Ishikawa (cell line): ENCODE measurements around the gene CUL2.

Source experiments
- CEBPB ChIP-seq: IDR thresholded peaks from 2 replicates; pipeline ENCODE4 v1.6.1; 2012
- CREB1 ChIP-seq: IDR thresholded peaks from 2 replicates; pipeline ENCODE4 v1.6.1; 2012; ENCODE audit warnings: low read depth
- EGR1 ChIP-seq: IDR thresholded peaks from 2 replicates; pipeline ENCODE4 v1.6.1; 2012
- EP300 ChIP-seq: IDR thresholded peaks from 2 replicates; pipeline ENCODE4 v1.6.1; 2012; ENCODE audit warnings: borderline replicate concordance
- FOXM1 ChIP-seq: IDR thresholded peaks from 2 replicates; pipeline ENCODE4 v1.6.1; 2012; ENCODE audit warnings: low read depth, borderline replicate concordance
- NFIC ChIP-seq: IDR thresholded peaks from 2 replicates; pipeline ENCODE4 v1.6.1; 2012
- RAD21 ChIP-seq: IDR thresholded peaks from 2 replicates; pipeline ENCODE4 v1.6.1; 2012; ENCODE audit warnings: low read depth
- TAF1 ChIP-seq: IDR thresholded peaks from 2 replicates; pipeline ENCODE4 v1.6.1; 2012; ENCODE audit warnings: low read depth, mild to moderate bottlenecking
- TCF12 ChIP-seq: IDR thresholded peaks from 2 replicates; pipeline ENCODE4 v1.6.1; 2012; ENCODE audit warnings: low read depth
- TEAD4 ChIP-seq: IDR thresholded peaks from 2 replicates; pipeline ENCODE4 v1.6.1; 2012
- YY1 ChIP-seq: IDR thresholded peaks from 2 replicates; pipeline ENCODE4 v1.6.1; 2012; ENCODE audit warnings: low read depth
- ZBTB7A ChIP-seq: IDR thresholded peaks from 2 replicates; pipeline ENCODE4 v1.6.1; 2012; ENCODE audit warnings: low read depth
- TF ChIP-seq, protein P1 (sequence below): IDR thresholded peaks from 2 replicates; pipeline ENCODE4 v1.6.1; 2012
- TF ChIP-seq, protein P2 (sequence below): IDR thresholded peaks from 2 replicates; pipeline ENCODE4 v1.6.1; 2012; ENCODE audit warnings: low read depth, mild to moderate bottlenecking

The CUL2 gene

DNA sequence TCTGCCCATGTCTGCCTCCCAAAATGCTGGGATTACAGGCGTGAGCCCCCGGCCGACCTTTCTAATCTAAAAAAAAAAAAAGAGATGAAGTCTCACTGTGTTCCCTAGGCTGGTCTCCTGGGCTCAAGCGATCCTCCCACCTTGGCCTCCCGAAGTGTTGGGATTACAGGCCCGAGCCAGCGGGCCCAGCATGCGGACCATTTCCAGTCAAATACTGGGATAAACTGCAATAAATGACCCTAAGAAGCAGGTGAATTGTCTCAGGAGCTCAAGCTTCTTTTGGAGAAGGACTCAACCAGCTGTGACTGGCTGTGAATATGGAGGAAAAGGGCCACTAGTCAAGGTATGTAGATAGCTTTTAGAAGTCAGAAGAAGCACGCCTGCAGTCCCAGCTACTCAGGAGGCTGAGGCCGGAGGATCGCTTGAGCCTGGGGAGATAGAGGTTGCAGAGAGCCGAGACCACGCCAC lies 36.0 kb upstream of the CUL2 start:
- TF ChIP-seq, protein P1, sequence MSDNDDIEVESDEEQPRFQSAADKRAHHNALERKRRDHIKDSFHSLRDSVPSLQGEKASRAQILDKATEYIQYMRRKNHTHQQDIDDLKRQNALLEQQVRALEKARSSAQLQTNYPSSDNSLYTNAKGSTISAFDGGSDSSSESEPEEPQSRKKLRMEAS: no peak
- TF ChIP-seq TCF12: no peak
- no peak for TF ChIP-seq EP300
- no peak for TF ChIP-seq EGR1

DNA sequence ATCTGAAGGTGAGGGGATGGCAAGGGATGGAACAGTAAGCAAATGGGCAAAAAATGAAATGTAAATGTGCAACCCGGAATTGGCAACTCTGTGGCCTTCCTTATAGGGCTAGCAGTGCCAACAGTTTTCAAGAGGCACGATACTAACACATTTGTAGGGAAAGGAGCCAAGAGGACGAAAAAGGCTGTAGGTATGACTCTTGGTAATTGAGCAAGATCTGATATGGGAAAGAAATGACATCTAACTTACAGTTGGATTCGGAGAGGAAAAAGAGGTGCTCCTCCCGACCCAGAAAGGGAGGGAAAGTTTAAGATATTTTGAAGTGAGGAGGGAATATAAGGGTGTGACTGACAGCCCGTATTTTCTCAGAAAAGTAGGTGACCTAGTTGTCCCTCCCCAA lies 34.4 kb upstream of the CUL2 start:
- TF ChIP-seq TCF12 (no peak), RAD21 (no peak), TAF1 (no peak), TEAD4 (no peak), FOXM1 (no peak), YY1 (no peak)
- TF ChIP-seq, protein P2, sequence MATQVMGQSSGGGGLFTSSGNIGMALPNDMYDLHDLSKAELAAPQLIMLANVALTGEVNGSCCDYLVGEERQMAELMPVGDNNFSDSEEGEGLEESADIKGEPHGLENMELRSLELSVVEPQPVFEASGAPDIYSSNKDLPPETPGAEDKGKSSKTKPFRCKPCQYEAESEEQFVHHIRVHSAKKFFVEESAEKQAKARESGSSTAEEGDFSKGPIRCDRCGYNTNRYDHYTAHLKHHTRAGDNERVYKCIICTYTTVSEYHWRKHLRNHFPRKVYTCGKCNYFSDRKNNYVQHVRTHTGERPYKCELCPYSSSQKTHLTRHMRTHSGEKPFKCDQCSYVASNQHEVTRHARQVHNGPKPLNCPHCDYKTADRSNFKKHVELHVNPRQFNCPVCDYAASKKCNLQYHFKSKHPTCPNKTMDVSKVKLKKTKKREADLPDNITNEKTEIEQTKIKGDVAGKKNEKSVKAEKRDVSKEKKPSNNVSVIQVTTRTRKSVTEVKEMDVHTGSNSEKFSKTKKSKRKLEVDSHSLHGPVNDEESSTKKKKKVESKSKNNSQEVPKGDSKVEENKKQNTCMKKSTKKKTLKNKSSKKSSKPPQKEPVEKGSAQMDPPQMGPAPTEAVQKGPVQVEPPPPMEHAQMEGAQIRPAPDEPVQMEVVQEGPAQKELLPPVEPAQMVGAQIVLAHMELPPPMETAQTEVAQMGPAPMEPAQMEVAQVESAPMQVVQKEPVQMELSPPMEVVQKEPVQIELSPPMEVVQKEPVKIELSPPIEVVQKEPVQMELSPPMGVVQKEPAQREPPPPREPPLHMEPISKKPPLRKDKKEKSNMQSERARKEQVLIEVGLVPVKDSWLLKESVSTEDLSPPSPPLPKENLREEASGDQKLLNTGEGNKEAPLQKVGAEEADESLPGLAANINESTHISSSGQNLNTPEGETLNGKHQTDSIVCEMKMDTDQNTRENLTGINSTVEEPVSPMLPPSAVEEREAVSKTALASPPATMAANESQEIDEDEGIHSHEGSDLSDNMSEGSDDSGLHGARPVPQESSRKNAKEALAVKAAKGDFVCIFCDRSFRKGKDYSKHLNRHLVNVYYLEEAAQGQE: no peak

DNA sequence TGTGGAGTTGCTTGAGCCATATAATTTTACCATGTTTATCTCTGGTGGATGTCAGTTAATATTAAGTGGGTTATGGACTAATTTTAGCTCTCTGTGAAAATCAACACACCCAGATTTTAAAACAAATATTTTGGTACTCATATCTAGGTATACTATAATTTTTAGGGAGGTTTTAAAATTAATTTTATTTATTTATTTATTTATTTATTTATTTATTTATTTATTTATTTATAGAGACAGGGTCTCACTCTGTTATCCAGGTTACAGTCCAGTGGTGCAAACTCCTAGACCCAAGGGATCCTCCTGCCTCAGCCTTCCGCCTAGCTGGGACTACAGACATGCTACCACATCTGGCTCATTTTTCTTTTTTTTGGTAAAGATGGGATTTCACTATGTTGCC lies 29.2 kb upstream of the CUL2 start:
- no peak for TF ChIP-seq TCF12

DNA sequence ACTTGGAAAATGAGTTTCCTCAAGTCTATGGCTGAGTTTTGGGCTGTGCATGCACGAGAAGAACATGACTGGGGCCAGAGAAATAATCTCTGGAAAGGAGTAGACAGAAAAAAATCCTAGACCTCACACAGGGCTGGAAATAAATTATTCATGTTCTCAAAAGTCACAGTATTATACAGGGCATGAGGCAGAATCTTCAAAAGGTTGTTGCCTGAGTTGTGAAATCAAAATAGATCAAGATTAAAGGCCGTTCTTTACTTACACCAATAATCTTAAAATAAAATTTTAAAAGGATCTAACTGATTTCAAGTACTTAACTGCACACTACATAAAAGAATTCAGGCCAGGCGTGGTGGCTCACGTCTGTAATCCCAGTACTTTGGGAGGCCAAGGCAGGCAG lies 22.4 kb upstream of the CUL2 start:
- TF ChIP-seq EP300: no peak
- no peak for TF ChIP-seq TCF12
- TF ChIP-seq, protein P1: no peak
- TF ChIP-seq ZBTB7A: no peak
- TF ChIP-seq FOXM1: no peak
- TF ChIP-seq RAD21: no peak
- no peak for TF ChIP-seq CREB1
- TF ChIP-seq TAF1: no peak

DNA sequence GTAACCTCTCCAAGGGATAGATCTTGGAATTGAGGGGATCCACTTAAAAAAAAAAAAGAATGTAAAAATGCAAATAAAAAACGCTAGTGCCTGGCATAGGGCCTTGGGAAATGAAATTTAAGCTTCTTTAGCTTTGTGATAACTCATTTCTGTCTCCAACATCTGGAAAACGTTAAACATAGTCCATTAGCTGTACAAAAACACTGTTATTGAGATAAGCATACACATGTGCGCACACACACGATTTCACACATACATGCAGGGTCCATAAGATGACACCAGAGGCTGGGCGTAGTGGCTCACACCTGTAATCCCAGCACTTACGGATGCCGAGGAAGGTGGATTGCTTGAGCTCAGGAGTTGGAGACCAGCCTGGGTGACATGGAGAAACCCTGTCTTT lies 13.7 kb upstream of the CUL2 start:
- TF ChIP-seq TCF12: no peak
- TF ChIP-seq, protein P1: no peak
- TF ChIP-seq TAF1: no peak
- TF ChIP-seq EP300: no peak
- TF ChIP-seq TEAD4: no peak
- no peak for TF ChIP-seq FOXM1

DNA sequence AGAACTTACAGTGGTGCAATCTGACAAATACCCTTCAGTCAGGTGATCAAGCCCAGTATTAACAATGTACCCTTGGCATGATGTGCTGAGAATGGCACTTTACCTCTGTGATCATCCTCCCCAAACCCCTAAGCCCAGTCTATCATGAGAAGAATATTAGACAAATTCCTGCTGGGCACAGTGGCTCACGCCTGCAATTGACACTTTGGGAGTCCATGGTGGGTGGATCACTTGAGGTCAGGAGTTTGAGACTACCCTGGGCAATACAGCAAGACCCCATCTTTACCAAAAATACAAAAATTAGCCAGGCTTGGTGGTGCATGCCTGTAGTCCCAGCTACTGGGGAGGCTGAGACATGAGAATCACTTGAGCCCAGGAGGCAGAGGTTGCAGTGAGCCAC lies 7.4 kb upstream of the CUL2 start:
- TF ChIP-seq RAD21: no peak
- TF ChIP-seq, protein P2: no peak
- no peak for TF ChIP-seq CEBPB
- no peak for TF ChIP-seq YY1
- TF ChIP-seq TCF12: no peak
- no peak for TF ChIP-seq CREB1
- TF ChIP-seq, protein P1: no peak
- no peak for TF ChIP-seq EP300
- no peak for TF ChIP-seq EGR1
- no peak for TF ChIP-seq FOXM1
- TF ChIP-seq TEAD4: no peak
- no peak for TF ChIP-seq TAF1

DNA sequence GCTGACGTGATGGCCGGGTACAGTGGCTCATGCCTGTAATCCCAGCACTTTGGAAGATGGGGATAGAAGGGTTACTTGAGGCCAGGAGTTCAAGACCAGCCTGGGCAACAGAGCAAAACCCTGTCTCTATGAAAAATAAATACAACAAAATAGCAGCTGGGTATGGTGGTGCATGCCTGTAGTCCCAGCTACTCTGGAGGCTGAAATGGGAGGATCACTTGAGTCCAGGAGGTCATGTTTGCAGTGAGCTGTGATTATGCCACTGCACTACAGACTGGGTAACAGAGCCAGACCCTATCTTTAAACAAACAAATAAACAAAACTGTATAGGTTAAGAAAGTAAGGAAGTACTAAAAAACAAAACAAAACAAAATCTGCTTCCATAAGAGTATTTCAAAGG lies 6.2 kb upstream of the CUL2 start:
- no peak for TF ChIP-seq FOXM1
- TF ChIP-seq NFIC: no peak
- no peak for TF ChIP-seq TAF1
- no peak for TF ChIP-seq RAD21
- TF ChIP-seq EP300: no peak
- TF ChIP-seq TCF12: no peak
- no peak for TF ChIP-seq ZBTB7A
- TF ChIP-seq, protein P2: no peak
- TF ChIP-seq CEBPB: no peak
- TF ChIP-seq, protein P1: no peak
- no peak for TF ChIP-seq CREB1
- no peak for TF ChIP-seq EGR1
- TF ChIP-seq YY1: no peak
